Measurements from ENCODE around the gene MBD6. TPM values are rescaled to one million over a fixed set of nuclear protein-coding genes. Genes with fewer than 3 reads are reported as not detected.

MBD6 gene
- total and polyA plus RNA-seq, 10 donors, result 14.8 to 171 (median 80.6) TPM

DNA sequence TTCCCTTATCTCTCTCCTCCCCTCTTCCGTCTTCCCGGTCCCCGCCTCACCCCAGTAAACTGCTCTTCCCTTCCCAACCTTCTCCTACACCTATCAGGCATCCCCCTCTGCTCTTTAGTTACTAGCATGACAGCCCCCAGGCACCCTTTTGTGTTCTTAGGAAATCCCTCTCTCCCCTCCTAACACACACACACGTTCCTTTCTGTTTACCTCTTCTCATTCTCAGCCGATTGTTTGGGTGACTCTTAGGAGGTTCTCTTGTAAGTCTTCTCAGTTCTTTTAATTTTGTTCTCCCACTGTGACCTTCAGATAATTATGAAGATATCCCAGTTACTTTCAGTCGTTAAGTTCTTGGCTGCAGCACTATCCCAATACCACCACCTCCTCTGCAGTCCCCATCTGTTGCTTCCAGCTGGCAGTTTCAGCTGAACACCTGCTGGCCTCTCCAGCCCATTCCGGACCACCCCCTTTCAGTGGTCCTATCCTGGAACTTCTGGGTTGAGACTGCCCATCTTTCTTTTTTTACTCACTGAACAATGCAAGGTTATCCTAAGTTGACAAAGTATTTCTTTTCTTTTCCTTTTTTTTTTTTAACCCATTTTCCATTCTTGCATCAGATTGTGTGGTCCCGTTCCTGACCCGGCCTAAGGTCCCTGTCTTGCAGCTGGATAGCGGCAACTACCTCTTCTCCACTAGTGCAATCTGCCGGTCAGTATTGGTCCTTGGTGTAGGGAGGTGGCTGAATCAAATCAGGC lies 34.0 kb upstream of the MBD6 start:
- intact Hi-C loops (cut with DNase I; ENCODE audit: low total_unique reads), result no loop called here
- H3K9me3 ChIP-seq, result no peaks in the 10 kb centered on the region
- H3K27me3 ChIP-seq (replicated peaks in 1 of 7), result no peaks in the 10 kb centered on the region
- 32 to 36% (median 33%) methylated on average over 11 of the region's 11 CpGs for WGBS, 5 donors
- peak overlapping the region; percentile 63 to 92 (median 76) for H3K27ac ChIP-seq
- DNase-seq, result peak; percentile 64
- H3K36me3 ChIP-seq, result peaks cover 3 to 42% (median 31%) of the 10 kb centered on the region in 6 donors
- peak overlapping the region; percentile 61 to 92 (median 89) for H3K4me3 ChIP-seq
- TF ChIP-seq, protein P1, sequence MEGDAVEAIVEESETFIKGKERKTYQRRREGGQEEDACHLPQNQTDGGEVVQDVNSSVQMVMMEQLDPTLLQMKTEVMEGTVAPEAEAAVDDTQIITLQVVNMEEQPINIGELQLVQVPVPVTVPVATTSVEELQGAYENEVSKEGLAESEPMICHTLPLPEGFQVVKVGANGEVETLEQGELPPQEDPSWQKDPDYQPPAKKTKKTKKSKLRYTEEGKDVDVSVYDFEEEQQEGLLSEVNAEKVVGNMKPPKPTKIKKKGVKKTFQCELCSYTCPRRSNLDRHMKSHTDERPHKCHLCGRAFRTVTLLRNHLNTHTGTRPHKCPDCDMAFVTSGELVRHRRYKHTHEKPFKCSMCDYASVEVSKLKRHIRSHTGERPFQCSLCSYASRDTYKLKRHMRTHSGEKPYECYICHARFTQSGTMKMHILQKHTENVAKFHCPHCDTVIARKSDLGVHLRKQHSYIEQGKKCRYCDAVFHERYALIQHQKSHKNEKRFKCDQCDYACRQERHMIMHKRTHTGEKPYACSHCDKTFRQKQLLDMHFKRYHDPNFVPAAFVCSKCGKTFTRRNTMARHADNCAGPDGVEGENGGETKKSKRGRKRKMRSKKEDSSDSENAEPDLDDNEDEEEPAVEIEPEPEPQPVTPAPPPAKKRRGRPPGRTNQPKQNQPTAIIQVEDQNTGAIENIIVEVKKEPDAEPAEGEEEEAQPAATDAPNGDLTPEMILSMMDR (IDR thresholded peaks at IDR 0.05 in 8 of 11, conservative IDR thresholded peaks at IDR 0.05 in 3 of 11), result no peak
- H3K4me1 ChIP-seq, result peaks cover 15 to 36% (median 20%) of the 10 kb centered on the region in 6 donors

DNA sequence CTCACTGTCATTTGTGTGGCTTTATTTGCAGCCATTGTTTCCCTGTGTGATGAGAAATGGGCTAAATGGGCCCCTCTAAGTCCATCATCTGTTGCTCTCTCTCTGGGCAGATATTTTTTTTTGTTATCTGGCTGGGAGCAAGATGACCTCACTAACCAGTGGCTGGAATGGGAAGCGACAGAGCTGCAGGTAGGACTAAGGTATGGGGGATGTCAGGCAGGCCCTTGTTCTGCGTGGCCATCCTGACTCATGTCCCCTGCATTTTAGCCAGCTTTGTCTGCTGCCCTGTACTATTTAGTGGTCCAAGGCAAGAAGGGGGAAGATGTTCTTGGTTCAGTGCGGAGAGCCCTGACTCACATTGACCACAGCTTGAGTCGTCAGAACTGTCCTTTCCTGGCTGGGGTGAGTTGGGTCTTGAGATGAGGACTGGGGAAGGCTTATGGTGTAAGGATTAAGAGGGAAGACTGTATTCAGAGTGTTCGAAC lies 33.4 kb upstream of the MBD6 start:
- Histone ChIP-seq H3K9me3 (no peaks in the 10 kb centered on the region), H3K4me3 (peak overlapping the region in 5 of 8 donors; percentile 61 to 90 (median 76)), H3K27me3 (replicated peaks in 1 of 7) (no peaks in the 10 kb centered on the region), H3K4me1 (peaks cover 15 to 34% (median 20%) of the 10 kb centered on the region in 6 donors), H3K36me3 (peaks cover 3 to 46% (median 35%) of the 10 kb centered on the region in 6 donors), H3K27ac (peak overlapping the region in 1 of 8 donors; percentile 92)
- DNase-seq, result peak; percentile 49
- 85 to 97% (median 89%) methylated on average over 5 of the region's 5 CpGs for WGBS, 5 donors
- TF ChIP-seq POLR2A (IDR thresholded peaks at IDR 0.05) (no peak), POLR2AphosphoS5 (IDR thresholded peaks at IDR 0.05) (no peak)
- TF ChIP-seq, protein P1 (IDR thresholded peaks at IDR 0.05 in 8 of 11, conservative IDR thresholded peaks at IDR 0.05 in 3 of 11), result no peak
- intact Hi-C loops (cut with DNase I; ENCODE audit: low total_unique reads), result no loop called here

DNA sequence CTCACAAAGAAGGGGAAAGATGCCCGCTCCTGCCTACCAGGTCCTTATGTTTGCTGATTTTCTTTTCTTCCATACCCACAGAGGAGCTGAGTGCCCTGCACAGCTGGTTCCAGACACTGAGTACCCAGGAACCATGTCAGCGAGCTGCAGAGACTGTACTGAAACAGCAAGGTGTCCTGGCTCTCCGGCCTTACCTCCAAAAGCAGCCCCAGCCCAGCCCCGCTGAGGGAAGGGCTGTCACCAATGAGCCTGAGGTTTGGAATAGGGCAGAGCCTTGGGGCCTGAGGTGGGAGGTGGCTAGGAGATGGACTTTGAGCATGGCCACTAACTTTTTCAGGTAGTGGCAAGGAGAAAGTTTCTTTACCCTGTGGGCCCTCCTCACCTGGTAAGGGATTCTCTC lies 32.5 kb upstream of the MBD6 start:
- Histone ChIP-seq H3K9me3 (no peaks in the 10 kb centered on the region), H3K4me1 (peaks cover 15 to 34% (median 20%) of the 10 kb centered on the region in 6 donors), H3K27ac (no peak overlapping the region), H3K4me3 (no peak overlapping the region), H3K36me3 (peaks cover 3 to 56% (median 40%) of the 10 kb centered on the region in 6 donors), H3K27me3 (replicated peaks in 1 of 7) (no peaks in the 10 kb centered on the region)
- intact Hi-C loops (cut with DNase I; ENCODE audit: low total_unique reads), result no loop called here
- 95 to 100% (median 98%) methylated on average over 2 to 4 of the region's 4 CpGs for WGBS, 5 donors
- TF ChIP-seq POLR2A (IDR thresholded peaks at IDR 0.05) (no peak), POLR2AphosphoS5 (IDR thresholded peaks at IDR 0.05) (no peak)
- TF ChIP-seq, protein P1 (IDR thresholded peaks at IDR 0.05 in 8 of 11, conservative IDR thresholded peaks at IDR 0.05 in 3 of 11), result no peak
- DNase-seq, result peak; percentile 62
